Kidney epithelial cell (primary cell): ENCODE data around the gene RAP1A. TPM values are rescaled to one million over a fixed set of nuclear protein-coding genes. Genes with fewer than 3 reads are reported as not detected.

Source experiments
- DNase-seq: peaks from one replicate; pipeline ENCODE4 v3.0.0-alpha.2; 2010; ENCODE audit warnings: low read depth
- H3K27me3 ChIP-seq: 2 replicates; pipeline ENCODE4 v1.6.0; 2011; ENCODE audit warnings: low read length; ENCODE audit not compliant: control insufficient read depth, insufficient read depth
- H3K36me3 ChIP-seq: 2 replicates; pipeline ENCODE4 v1.5.1; 2011; ENCODE audit warnings: low read length; ENCODE audit not compliant: control insufficient read depth, insufficient read depth
- H3K4me3 ChIP-seq: 2 replicates; pipeline ENCODE4 v1.5.1; 2011; ENCODE audit warnings: low read depth, mild to moderate bottlenecking, control low read depth, low read length
- total RNA-seq: library from RNA; depleted of rRNA; stranded (reverse); fragments of >200 nt; gene quantifications from 2 replicates; pipeline ENCODE4 v1.2.3, GENCODE V29; 2015
- TF ChIP-seq, protein P1 (sequence below): IDR thresholded peaks from 2 replicates; pipeline ENCODE4 v1.5.1; 2011; ENCODE audit warnings: mild to moderate bottlenecking, moderate library complexity, low read length, control low read depth, inconsistent platforms; ENCODE audit not compliant: insufficient read depth, poor library complexity, severe bottlenecking

Gene RAP1A
- total RNA-seq, 1 donor from 2014 or later = 39.2 TPM

- no peak overlapping the region for H3K4me3 ChIP-seq
- H3K27me3 ChIP-seq = no peaks in the 10 kb centered on the region
- no peaks in the 10 kb centered on the region for H3K36me3 ChIP-seq
- TF ChIP-seq, protein P1, sequence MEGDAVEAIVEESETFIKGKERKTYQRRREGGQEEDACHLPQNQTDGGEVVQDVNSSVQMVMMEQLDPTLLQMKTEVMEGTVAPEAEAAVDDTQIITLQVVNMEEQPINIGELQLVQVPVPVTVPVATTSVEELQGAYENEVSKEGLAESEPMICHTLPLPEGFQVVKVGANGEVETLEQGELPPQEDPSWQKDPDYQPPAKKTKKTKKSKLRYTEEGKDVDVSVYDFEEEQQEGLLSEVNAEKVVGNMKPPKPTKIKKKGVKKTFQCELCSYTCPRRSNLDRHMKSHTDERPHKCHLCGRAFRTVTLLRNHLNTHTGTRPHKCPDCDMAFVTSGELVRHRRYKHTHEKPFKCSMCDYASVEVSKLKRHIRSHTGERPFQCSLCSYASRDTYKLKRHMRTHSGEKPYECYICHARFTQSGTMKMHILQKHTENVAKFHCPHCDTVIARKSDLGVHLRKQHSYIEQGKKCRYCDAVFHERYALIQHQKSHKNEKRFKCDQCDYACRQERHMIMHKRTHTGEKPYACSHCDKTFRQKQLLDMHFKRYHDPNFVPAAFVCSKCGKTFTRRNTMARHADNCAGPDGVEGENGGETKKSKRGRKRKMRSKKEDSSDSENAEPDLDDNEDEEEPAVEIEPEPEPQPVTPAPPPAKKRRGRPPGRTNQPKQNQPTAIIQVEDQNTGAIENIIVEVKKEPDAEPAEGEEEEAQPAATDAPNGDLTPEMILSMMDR = no peak
- DNase-seq = no peak
These were observed 33.5 kb upstream of the RAP1A start for GRCh38 chr1:111586112-111586511.

- no peak for DNase-seq
- no peak overlapping the region for H3K4me3 ChIP-seq
- H3K36me3 ChIP-seq = no peaks in the 10 kb centered on the region
- TF ChIP-seq, protein P1 = no peak
- H3K27me3 ChIP-seq = no peaks in the 10 kb centered on the region
These were observed 31.9 kb upstream of the RAP1A start for GRCh38 chr1:111587509-111588174.

- no peaks in the 10 kb centered on the region for H3K36me3 ChIP-seq
- no peak for DNase-seq
- H3K27me3 ChIP-seq = no peaks in the 10 kb centered on the region
- no peak overlapping the region for H3K4me3 ChIP-seq
- TF ChIP-seq, protein P1 = no peak
These were observed 27.7 kb upstream of the RAP1A start for GRCh38 chr1:111591937-111592336.

DNA sequence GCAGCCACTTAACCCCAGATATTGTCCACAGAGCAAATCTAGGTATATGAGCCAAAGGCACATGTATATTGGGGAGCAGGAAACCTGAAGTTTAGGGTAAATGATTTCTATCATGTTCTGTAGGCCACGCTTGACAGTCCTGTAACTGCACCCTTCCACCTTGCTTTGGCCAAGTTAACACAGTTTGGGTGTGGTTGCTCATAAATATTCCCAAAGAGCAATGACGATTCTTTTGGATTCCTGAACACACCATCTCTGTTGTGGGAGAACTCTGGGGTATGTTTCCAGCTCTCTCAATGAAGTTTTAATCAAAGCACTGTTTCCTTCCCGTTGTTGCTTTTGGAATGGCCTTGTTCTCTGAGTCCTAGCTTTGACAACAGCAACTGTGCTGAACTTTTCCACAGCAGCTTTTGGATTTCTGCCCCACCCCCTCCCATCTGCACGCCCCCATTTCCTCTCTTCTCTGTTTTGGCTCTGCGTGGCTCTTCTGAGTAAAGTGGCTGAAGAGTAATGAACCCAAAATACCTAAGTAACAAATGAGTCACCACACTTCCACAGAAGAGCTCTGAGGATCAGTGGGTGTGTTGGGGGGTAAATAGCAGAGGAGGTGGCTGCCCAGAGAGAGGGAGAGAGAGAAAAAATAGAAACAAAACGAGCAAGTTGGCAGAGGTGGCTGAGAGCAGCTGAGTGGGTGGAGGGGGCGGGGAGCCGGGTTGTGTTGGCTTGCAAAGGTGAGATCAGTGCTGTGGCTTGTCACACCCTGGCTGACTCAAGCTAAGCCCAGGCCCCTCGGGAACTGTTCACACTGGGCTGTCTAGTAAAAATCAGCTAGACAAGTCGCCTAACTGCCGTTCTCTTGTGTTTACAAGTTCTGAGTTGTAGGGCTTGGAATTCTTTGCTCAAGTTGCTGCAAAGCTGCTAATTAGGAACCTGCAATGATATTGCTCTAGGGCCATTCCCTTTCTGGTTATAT lies 26.9 kb upstream of the RAP1A start:
- H3K27me3 ChIP-seq = no peaks in the 10 kb centered on the region
- TF ChIP-seq, protein P1 = no peak
- H3K4me3 ChIP-seq = no peak overlapping the region
- no peaks in the 10 kb centered on the region for H3K36me3 ChIP-seq
- DNase-seq = peak; percentile 86

GRCh38 chr1:111593403-111594305 lies 25.9 kb upstream of the RAP1A start:
- Histone ChIP-seq H3K4me3 (no peak overlapping the region), H3K36me3 (no peaks in the 10 kb centered on the region), H3K27me3 (no peaks in the 10 kb centered on the region)
- TF ChIP-seq, protein P1 = no peak
- DNase-seq = no peak
